Hematopoietic multipotent progenitor cell treated with erythropoietin and hydrocortisone succinate and interleukin-3 and kit ligand, for 4 days (in vitro differentiated cells): Measurements from ENCODE around the gene PCYT2.

ENCODE experiments used
- DNase-seq: peaks from one replicate; pipeline ENCODE4 v3.0.0-alpha.2; 2015

Gene PCYT2

DNA sequence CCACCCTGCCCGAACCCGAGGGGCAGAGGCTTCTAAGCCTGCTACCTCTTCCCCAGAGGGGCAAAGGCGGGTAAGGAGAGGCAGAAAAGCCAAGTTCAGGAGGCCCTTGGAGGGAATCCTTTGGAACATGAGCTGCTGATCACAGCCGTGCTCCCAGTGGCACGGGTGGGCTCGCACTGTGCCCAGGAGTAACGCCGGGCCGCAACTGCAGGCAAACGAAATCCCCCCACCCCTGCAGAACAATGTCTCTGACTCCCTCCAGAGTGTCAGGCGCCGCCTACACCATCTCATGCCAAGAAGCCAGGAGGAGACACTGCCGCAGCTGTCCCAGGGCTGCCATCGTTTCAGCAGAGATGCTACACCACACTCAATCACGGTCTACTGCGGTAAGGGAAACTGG is 59.8 kb downstream of the PCYT2 start:
- no peak for DNase-seq
